Choroid plexus epithelial cell (primary cell): Measurements from ENCODE around the gene SLC35F4.

Experiments used
- DNase-seq: peaks from one replicate; pipeline ENCODE4 v3.0.0-alpha.2; 2010; ENCODE audit warnings: low read depth
- H3K4me3 ChIP-seq: 2 replicates; pipeline ENCODE4 v1.5.1; 2011; ENCODE audit warnings: low read depth, mild to moderate bottlenecking, control low read depth, low read length, moderate library complexity
- TF ChIP-seq, protein P1 (sequence below): conservative IDR thresholded peaks from 2 replicates; pipeline ENCODE4 v1.5.1; 2011; ENCODE audit warnings: low read depth, mild to moderate bottlenecking, control low read depth, inconsistent platforms, low read length, moderate library complexity

SLC35F4 gene

GRCh38 chr14:57884175-57884574 is 18.3 kb upstream of the SLC35F4 start:
- TF ChIP-seq, protein P1, sequence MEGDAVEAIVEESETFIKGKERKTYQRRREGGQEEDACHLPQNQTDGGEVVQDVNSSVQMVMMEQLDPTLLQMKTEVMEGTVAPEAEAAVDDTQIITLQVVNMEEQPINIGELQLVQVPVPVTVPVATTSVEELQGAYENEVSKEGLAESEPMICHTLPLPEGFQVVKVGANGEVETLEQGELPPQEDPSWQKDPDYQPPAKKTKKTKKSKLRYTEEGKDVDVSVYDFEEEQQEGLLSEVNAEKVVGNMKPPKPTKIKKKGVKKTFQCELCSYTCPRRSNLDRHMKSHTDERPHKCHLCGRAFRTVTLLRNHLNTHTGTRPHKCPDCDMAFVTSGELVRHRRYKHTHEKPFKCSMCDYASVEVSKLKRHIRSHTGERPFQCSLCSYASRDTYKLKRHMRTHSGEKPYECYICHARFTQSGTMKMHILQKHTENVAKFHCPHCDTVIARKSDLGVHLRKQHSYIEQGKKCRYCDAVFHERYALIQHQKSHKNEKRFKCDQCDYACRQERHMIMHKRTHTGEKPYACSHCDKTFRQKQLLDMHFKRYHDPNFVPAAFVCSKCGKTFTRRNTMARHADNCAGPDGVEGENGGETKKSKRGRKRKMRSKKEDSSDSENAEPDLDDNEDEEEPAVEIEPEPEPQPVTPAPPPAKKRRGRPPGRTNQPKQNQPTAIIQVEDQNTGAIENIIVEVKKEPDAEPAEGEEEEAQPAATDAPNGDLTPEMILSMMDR, result peak; percentile 31
- peak; percentile 15 for DNase-seq
- no peak overlapping the region for H3K4me3 ChIP-seq

DNA sequence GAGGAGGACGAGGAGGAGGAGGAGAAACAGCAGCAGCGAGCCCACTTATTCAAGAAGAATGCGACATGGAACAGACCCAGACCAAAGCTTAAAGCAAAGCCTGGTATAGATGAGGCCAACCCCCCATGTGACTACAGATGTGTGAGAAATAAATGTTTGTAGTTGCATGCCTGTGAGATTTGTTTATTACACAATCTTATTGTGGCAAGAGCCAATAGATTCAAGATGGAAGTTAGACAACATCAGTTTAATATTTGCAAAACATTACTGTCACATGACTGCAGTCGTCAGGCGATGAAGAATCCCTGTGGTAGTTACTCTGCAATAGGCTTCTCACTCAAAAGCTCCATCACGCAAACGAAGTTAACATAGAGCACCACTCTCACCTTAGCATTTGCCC is 17.2 kb upstream of the SLC35F4 start:
- H3K4me3 ChIP-seq, result no peak overlapping the region
- DNase-seq, result no peak
- TF ChIP-seq, protein P1, result no peak

GRCh38 chr14:57879516-57879915 is 13.6 kb upstream of the SLC35F4 start:
- TF ChIP-seq, protein P1, result no peak
- DNase-seq, result no peak
- no peak overlapping the region for H3K4me3 ChIP-seq

DNA sequence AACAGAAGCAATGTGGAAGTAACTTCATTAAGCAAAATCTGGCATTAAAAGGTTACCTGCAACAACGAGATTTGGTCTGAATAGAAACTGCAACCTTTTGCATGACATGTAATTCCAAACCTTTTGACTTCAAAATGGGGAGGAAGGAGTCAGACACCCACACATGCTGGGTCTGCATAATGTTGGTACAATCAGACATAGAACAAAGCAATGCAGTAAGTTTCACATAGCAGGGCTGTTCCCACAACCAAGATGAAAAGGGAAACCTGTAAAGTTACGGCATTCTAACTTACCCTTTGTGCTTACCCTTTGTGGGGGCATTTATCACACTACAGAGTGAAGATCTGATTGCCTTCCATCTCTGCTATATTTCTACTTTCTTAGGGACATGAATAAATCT is 10.1 kb upstream of the SLC35F4 start:
- DNase-seq, result no peak
- TF ChIP-seq, protein P1, result no peak
- no peak overlapping the region for H3K4me3 ChIP-seq

- DNase-seq, result no peak
- TF ChIP-seq, protein P1, result no peak
- H3K4me3 ChIP-seq, result no peak overlapping the region
Measured at GRCh38 chr14:57875296-57875695, 9.4 kb upstream of the SLC35F4 start.

DNA sequence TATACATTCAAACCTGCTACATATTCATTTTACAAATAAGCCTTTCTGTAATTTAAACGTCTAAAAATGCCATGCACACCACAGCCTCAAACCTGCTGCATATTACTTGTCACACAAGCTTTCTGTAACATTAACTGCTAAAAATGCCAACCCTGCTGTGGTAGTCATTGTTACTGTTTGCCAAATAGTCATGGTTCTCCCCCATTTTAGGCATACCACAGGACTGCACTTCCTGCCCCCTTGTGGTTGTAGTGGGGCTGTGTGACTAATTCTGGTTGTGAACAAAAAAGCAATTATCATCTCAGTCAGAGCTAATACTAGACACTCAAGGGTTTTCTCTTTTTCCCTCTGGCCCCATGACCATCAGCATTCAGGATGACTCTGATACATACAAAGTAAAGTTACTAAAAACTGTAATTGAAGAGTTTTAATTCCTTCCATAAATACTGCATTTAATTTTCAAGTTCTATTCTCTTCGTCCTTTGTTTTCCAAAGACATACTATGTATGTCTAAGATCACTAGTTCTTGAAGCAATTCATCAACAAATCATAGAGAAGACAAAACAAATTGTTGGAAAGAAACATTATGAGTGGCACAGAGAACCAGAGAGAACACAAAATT is 5.7 kb upstream of the SLC35F4 start:
- DNase-seq, result peak; percentile 60
- no peak overlapping the region for H3K4me3 ChIP-seq
- TF ChIP-seq, protein P1, result peak; percentile 83
